Right renal cortex interstitium (tissue), 3 donors: ENCODE data around the gene TSHR. TPM values are rescaled to one million over a fixed set of nuclear protein-coding genes. Genes with fewer than 3 reads are reported as not detected.
A peak's percentile ranks its signal among the peaks of the same experiment; 100 is the strongest.
"Not testable (repeated sequence)": the region's sequence is repeated elsewhere in the genome, so short reads cannot be mapped to it uniquely, and the experiment has no call there.

ENCODE experiments used
- DNase-seq, 3 donors: peaks; one replicate each; pipeline ENCODE4 v3.0.0-alpha.2; 2013; ENCODE audit warnings: low read depth in 3 of 3, low spot score in 2 of 3
- polyA plus RNA-seq, 3 donors: library from polyadenylated mRNA; unstranded; fragments of 120-200 nt; gene quantifications; one replicate each; pipeline ENCODE4 v1.2.1, GENCODE V29; 2013; ENCODE audit not compliant: insufficient read length in 3 of 3

Gene TSHR
- polyA plus RNA-seq, 3 donors: 0.07 to 0.32 (median 0.14) TPM

GRCh38 chr14:80988735-80989429, 33.5 kb downstream of the TSHR start:
- DNase-seq: no peak

- no peak for DNase-seq
Measured at GRCh38 chr14:80992580-80992979, 37.2 kb downstream of the TSHR start.

DNA sequence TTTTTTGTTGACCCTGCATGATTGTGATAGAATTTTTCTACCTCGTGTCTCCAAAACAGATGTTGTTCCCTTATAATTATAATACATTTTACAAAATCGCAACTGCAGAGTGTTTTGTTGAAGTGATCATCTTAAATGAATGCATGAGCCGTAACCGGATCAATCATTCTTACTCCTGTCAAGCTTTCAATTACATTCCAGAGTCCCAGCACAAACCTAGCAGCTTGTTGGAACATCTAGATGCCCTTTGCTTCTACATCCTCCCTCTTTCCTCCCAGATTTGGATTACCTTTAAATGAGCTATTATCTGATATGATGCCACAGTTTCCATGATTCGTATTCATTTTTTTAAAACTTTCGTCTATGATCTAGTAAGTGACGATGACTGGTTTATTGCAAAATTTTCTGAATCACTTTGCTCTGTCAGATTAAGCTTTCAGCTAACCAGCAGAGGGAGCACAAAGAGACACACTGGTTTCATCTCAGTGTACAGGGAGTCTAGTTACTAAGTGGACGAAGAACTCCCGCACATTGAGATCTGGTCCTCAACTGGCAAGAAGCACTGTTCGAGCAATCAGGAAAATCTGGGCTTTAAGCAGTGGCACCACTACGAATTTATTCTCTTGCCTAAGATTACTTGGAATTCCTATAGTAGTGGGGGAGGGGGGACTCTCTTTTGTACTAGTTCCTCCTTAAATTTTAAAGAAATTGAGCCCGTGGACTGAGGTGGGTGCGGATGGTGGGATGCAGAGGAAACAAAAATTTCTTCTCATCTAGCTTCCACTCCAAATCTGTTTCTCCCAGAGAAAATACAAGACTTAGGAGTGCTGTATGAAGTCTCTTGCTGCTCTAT, 40.9 kb downstream of the TSHR start:
- peak in 1 of 3 donors; percentile 25 for DNase-seq

DNA sequence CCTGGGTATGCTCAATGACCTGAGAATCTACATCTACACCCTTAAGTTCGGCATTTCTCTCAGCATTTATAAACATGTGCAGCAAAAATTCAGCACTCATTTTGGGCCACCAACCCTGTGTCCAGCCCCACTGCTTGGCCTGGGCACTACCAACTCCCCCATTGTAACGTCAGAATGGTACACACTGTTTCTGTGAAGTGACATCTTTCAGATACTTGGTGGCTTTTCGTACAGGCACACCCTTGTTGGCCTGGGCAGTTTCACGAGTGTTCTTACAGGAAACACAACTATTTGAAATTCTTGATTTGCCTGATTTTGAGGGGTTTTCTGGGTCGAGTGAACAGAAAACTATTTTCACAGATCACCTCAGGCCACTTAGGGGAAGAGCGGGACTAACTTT, 46.0 kb downstream of the TSHR start:
- DNase-seq: no peak

- DNase-seq: no peak
Measured at GRCh38 chr14:81004575-81004974, 49.2 kb downstream of the TSHR start.

- no peak for DNase-seq
Measured at GRCh38 chr14:81005540-81006228, 50.3 kb downstream of the TSHR start.

- DNase-seq: no peak
Measured at GRCh38 chr14:81006266-81006665, 50.8 kb downstream of the TSHR start.

DNA sequence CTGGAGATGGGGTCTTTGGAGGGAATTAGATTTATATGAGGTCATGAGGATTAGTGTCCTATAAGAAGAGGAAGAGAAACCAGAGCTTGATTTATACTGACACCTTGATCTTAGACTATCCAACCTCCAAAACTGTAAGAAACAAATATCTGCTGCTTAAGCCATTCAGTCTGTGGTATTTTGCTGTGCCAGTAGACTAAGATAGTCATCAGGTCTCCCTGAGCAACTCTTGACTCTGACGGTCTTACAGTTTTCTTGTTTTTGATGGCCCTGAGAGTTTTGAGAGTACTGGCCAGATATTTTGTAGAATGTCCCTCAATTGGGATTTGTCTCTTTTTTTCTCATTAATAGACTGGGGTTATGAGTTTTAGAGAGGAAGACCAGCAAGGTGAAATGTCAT, 51.7 kb downstream of the TSHR start:
- no peak for DNase-seq

- no peak for DNase-seq
Measured at GRCh38 chr14:81009346-81009745, 53.9 kb downstream of the TSHR start.

GRCh38 chr14:81018251-81018650, 62.8 kb downstream of the TSHR start:
- no peak for DNase-seq

DNA sequence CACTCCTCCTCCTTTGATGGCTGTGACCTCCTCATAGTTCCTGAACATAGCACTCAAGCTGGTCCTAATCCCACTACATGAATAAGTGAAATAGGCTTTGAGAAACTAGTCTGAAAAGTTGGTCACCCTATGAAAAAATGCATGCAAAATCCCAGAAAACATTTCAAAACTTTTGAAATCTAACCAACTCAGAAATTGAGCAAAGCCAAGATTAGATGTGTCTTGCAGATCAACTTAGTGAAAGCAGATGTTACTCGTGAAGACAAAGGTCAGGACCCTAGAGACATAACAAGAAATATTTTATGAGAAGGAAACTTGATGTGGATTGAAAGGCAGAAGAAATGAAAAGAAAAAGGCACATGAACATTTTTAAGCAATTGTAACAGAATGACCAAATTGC, 63.3 kb downstream of the TSHR start:
- no peak for DNase-seq

DNA sequence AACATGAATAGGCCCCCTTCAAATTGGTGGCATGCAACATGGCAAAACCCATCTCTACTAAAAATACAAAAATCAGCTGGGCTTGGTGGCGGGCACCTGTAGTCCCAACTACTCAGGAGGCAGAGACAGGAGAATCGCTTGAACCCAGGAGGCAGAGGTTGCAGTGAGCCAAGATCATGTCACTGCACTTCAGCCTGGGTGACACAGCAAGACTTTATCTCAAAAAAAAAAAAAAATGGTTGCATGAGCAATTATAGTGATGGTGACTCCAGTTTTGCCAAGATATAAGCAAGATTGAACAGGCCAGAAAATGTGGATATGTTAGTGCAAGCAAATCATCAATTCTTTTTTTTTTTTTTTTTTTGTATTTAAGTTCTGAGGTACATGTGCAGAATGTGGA, 63.7 kb downstream of the TSHR start:
- not testable (repeated sequence) for DNase-seq

- no peak for DNase-seq
Measured at GRCh38 chr14:81023095-81023710, 67.8 kb downstream of the TSHR start.

DNA sequence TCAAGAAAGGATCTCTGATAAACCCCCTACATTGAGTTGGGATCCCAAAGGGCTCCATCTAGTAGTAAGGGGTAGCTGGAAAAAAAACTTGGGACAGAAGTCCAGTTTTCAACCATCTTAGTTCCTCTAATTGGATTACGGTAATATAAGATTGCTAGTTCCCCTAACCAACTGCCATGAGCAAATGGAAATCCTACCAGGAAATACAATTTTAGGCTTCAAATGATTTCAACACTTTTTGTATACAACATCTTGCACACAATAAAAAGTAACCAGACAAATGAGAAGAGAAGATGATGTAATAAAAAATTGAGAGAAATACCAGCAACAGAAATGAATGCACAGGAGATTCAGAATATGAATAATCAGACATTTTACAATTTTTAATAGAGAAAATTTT, 73.0 kb downstream of the TSHR start:
- DNase-seq: no peak

GRCh38 chr14:81031488-81031887, 76.1 kb downstream of the TSHR start:
- no peak for DNase-seq

GRCh38 chr14:81033698-81034240, 78.3 kb downstream of the TSHR start:
- no peak for DNase-seq

DNA sequence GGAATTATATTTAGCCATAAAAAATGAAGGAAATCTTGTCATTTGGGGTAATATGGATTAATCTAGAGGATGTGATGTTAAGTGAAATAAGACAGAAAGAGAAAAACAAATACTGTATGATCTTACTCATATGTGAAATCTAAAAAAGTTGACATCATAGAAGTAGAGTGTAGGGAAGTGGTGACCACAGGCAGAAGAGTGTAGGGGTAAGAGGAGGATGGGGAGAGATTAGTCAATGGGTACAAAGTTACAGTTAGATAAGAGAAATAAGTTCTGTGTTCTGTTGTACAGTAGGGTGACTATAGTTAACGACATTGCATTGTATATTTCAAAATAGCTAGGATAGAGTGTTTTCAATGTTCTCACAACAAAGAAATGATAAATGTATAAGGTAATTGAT, 87.0 kb downstream of the TSHR start:
- DNase-seq: no peak

- DNase-seq: no peak
Measured at GRCh38 chr14:81051547-81051946, 96.1 kb downstream of the TSHR start.

DNA sequence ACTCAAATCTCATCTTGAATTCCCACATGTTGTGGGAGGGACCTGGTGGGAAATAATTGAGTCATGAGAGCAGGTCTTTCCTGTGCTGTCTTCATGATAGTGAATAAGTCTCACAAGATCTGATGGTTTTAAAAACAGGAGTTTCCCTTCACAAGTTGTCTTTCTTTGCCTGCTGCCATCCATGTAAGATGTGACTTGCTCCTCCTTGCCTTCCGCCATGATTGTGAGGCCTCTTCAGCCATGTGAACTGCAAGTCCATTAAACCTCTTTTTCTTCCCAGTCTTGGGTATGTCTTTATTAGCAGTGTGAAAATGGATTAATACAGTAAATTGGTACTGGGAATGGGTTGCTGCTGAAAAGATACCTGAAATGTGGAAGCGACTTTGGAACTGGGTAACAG, 98.6 kb downstream of the TSHR start:
- DNase-seq: not testable (repeated sequence)

DNA sequence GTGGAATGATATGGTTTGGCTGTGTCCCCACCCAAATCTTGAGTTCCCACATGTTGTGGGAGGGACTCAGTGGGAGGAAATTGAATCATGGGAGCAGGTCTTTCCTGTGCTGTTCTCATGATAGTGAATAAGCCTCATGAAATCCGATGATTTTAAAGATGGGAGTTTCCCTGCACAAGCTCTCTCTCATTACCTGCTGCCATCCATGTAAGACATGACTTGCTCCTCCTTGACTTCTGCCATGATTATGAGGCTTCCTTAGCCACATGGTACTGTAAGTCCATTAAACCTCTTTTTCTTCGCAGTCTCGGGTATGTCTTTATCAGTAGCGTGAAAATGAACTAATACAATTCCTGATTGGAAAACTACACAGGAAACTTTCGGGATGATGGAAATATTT, 100.5 kb downstream of the TSHR start:
- no peak for DNase-seq

GRCh38 chr14:81062380-81062779, 107.0 kb downstream of the TSHR start:
- no peak for DNase-seq
